ENCODE measurements around the gene TMEM176B.
"Not testable (repeated sequence)": the region's sequence is repeated elsewhere in the genome, so short reads cannot be mapped to it uniquely, and the experiment has no call there.

Gene TMEM176B

GRCh38 chr7:150820578-150821198, 20.5 kb upstream of the TMEM176B start:
- DNase-seq = no peak

GRCh38 chr7:150820148-150820547, 20.0 kb upstream of the TMEM176B start:
- no peak for DNase-seq

- no peak for DNase-seq
These were observed 18.8 kb upstream of the TMEM176B start for GRCh38 chr7:150818971-150819370.

- DNase-seq = no peak
These were observed 14.3 kb upstream of the TMEM176B start for GRCh38 chr7:150814328-150815001.

GRCh38 chr7:150807616-150808438, 7.7 kb upstream of the TMEM176B start:
- DNase-seq = not testable (repeated sequence)

- DNase-seq = no peak
These were observed 6.7 kb upstream of the TMEM176B start for GRCh38 chr7:150806863-150807262.

GRCh38 chr7:150806454-150806853, 6.3 kb upstream of the TMEM176B start:
- DNase-seq = no peak

GRCh38 chr7:150805864-150806263, 5.7 kb upstream of the TMEM176B start:
- DNase-seq = no peak

GRCh38 chr7:150804802-150805201, 4.6 kb upstream of the TMEM176B start:
- DNase-seq = no peak

- DNase-seq = peak; percentile 28
These were observed 3.1 kb upstream of the TMEM176B start for GRCh38 chr7:150803161-150803860.

GRCh38 chr7:150801946-150802771, 2.0 kb upstream of the TMEM176B start:
- DNase-seq = no peak

- DNase-seq = no peak
These were observed 1.2 kb upstream of the TMEM176B start for GRCh38 chr7:150801242-150801945.

- no peak for DNase-seq
These were observed 547 bp upstream of the TMEM176B start, which contains the start of gene TMEM176A for GRCh38 chr7:150800581-150801241. TMEM176A (plus strand) TSS chr7:150800769; CDS start chr7:150801551, 782 bp downstream.

GRCh38 chr7:150799156-150799555, 1.0 kb downstream of the TMEM176B start:
- DNase-seq = no peak

- no peak for DNase-seq
These were observed 2.5 kb downstream of the TMEM176B start for GRCh38 chr7:150797661-150798060.

- DNase-seq = no peak
These were observed 6.5 kb downstream of the TMEM176B start for GRCh38 chr7:150793569-150794238.

- no peak for DNase-seq
These were observed 8.3 kb downstream of the TMEM176B start for GRCh38 chr7:150791746-150792452.

GRCh38 chr7:150791304-150791703, 8.9 kb downstream of the TMEM176B start:
- no peak for DNase-seq

- no peak for DNase-seq
These were observed 9.6 kb downstream of the TMEM176B start for GRCh38 chr7:150790416-150791075.
